Heart right ventricle (tissue), 16 donors: ENCODE measurements around the gene RAMP3. TPM values are rescaled to one million over a fixed set of nuclear protein-coding genes. Genes with fewer than 3 reads are reported as not detected.

ENCODE experiments used
- ATAC-seq, 8 donors: fragments of 200-7000 bp; cut with Tn5 transposase; one replicate each; pipeline ENCODE4 v1.9.1; 2020; ENCODE audit warnings: mild to moderate bottlenecking in 8 of 8, moderate library complexity in 8 of 8, moderate number of reproducible peaks in 1 of 8
- DNase-seq, 2 donors: peaks; one replicate each; pipeline ENCODE4 v3.0.0-alpha.2; 2020
- H3K27ac ChIP-seq, 10 donors: fragments of 200-600 bp; sonication (generic) in 2 of 10; one replicate each; pipeline versions ENCODE4 v1.5.0 to v1.8.0; 2020 to 2022; ENCODE audit warnings: mild to moderate bottlenecking in 3 of 10
- H3K27me3 ChIP-seq, 7 donors: fragments of 200-600 bp; one replicate each; pipeline ENCODE4 v1.8.0; 2021 to 2022; ENCODE audit warnings: mild to moderate bottlenecking in 2 of 7
- H3K36me3 ChIP-seq, 9 donors: fragments of 200-600 bp; sonication (generic) in 1 of 9; one replicate each; pipeline versions ENCODE4 v1.5.0 to v1.8.0; 2020 to 2022; ENCODE audit warnings: mild to moderate bottlenecking in 2 of 9
- H3K4me1 ChIP-seq, 9 donors: fragments of 200-600 bp; sonication (generic) in 1 of 9; one replicate each; pipeline versions ENCODE4 v1.5.0 to v1.8.0; 2020 to 2022; ENCODE audit warnings: mild to moderate bottlenecking in 4 of 9
- H3K4me3 ChIP-seq, 10 donors: fragments of 200-600 bp; sonication (generic) in 2 of 10; one replicate each; pipeline versions ENCODE4 v1.5.0 to v1.8.0; 2020 to 2022; ENCODE audit warnings: mild to moderate bottlenecking in 7 of 10, moderate library complexity in 2 of 10
- H3K9me3 ChIP-seq, 11 donors: fragments of 200-600 bp in 10 of 11; sonication (generic) in 2 of 11; one replicate each; pipeline versions ENCODE4 v1.5.0 to v1.8.0; 2013 to 2022; ENCODE audit warnings: mild to moderate bottlenecking in 2 of 11, control low read depth in 1 of 11, moderate library complexity in 1 of 11
- WGBS, 2 donors: extraction: QIAGEN DNeasy Blood & Tissue Kit; methylation state at CpG; one replicate each; pipeline ENCODE4 v1.1.7; 2013; ENCODE audit warnings: inconsistent platforms in 1 of 2; 5-methylcytosine and 5-hydroxymethylcytosine counted together
- intact Hi-C, 10 donors: fragments of 100-400 bp; cut with DNase I; formaldehyde crosslinking; loops; one replicate each; pipeline versions ENCODE4 v1.11.1 to v1.14.2; 2022
- polyA plus RNA-seq, 2 donors: library from polyadenylated mRNA; stranded (reverse); fragments of 200-250 nt; gene quantifications; one replicate each; pipeline ENCODE4 v1.2.3, GENCODE V29; 2013
- total RNA-seq, 10 donors: library from RNA; stranded (reverse); fragmentation: NEBNext Ultra II Directional in 3 of 10; extraction: Animal tissue kit (Norgen Biotek cat#: 25700) in 3 of 10; gene quantifications; one replicate each; pipeline versions ENCODE4 v1.2.1 to v1.2.4, GENCODE V29; 2021 to 2023
- TF ChIP-seq, protein P1 (sequence below), 9 donors: fragments of 200-600 bp; sonication (generic) in 2 of 9; IDR thresholded peaks; one replicate each; pipeline versions ENCODE4 v1.5.0 to v1.8.0; 2021 to 2022; ENCODE audit warnings: antibody characterized with exemption in 9 of 9, mild to moderate bottlenecking in 5 of 9, moderate library complexity in 1 of 9
- donor health status: Arrhythmogenic right ventricular cardiomyopathy.
- donor health status: ischemic (EF 13 %, LVEDD 7.1; RV severe dilation, severe dysfunction).
- donor health status: healthy with polysubstance abuse.
- donor health status: DM: no; HTN: yes; CAD: no.
- donor health status: DM: no; HTN: no; CAD: no.
- donor health status: ischemic (EF 25% LVEDD 6.9; RV normal size, moderate dysfunction).
- donor health status: ischemic (EF 25% LVEDD 5.7; RV mildly dilated, moderate dysfunction).
- donor health status: healthy.
- donor health status: DM: yes; HTN: yes; CAD: no.
- donor health status: Ischemic cardiomyopathy.
- donor health status: ischemic (EF 35%, LVEDD 5.7; RV mildly dilated, moderate dysfunction).
- donor health status: nonischemic (EF 11% LVEDD 7.7; RV severe dilation, severe dysfunction).
- donor health status: DM: yes; HTN: yes; CAD: no.
- donor health status: PGD.
- donor health status: ischemic (EF 29% LVEDD 5.4; RV normal size, mild dysfunction).
- donor health status: nonischemic (EF 23%, LVEDD 6.1; RV moderate dilation, normal function).

RAMP3 gene
- total and polyA plus RNA-seq, 12 donors, result 12.7 to 70.2 (median 29.1) TPM

DNA sequence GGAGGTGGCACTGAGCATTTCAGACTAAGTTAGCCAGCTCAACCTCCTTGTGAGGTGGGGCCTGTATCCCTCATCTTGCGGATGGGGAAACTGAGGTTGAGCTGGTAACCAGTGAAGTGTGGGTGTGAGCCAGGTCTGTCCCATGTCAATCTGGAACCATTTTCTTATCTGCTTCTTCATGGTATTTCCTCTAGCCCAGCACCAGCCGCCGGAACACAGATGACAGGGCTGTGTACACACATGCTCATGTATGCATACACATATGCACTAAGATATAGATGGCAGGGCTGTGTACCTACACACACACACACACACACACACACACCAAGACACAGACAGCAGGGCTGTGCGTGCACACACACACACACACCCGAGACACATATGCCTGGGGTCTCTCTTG is 18.5 kb downstream of the RAMP3 start:
- Histone ChIP-seq H3K4me3 (no peak overlapping the region), H3K36me3 (peaks cover 0 to 36% (median 0%) of the 10 kb centered on the region in 9 donors), H3K27ac (no peak overlapping the region), H3K9me3 (no peaks in the 10 kb centered on the region), H3K4me1 (peaks cover 0 to 42% (median 0%) of the 10 kb centered on the region in 9 donors), H3K27me3 (no peaks in the 10 kb centered on the region)
- DNase-seq (no peak), ATAC-seq (no peak)
- TF ChIP-seq, protein P1, sequence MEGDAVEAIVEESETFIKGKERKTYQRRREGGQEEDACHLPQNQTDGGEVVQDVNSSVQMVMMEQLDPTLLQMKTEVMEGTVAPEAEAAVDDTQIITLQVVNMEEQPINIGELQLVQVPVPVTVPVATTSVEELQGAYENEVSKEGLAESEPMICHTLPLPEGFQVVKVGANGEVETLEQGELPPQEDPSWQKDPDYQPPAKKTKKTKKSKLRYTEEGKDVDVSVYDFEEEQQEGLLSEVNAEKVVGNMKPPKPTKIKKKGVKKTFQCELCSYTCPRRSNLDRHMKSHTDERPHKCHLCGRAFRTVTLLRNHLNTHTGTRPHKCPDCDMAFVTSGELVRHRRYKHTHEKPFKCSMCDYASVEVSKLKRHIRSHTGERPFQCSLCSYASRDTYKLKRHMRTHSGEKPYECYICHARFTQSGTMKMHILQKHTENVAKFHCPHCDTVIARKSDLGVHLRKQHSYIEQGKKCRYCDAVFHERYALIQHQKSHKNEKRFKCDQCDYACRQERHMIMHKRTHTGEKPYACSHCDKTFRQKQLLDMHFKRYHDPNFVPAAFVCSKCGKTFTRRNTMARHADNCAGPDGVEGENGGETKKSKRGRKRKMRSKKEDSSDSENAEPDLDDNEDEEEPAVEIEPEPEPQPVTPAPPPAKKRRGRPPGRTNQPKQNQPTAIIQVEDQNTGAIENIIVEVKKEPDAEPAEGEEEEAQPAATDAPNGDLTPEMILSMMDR (IDR thresholded peaks at IDR 0.05), result no peak
- intact Hi-C loops, result no loop called here
- WGBS, 2 donors, result 82 to 89% methylated on average over 5 of the region's 5 CpGs

DNA sequence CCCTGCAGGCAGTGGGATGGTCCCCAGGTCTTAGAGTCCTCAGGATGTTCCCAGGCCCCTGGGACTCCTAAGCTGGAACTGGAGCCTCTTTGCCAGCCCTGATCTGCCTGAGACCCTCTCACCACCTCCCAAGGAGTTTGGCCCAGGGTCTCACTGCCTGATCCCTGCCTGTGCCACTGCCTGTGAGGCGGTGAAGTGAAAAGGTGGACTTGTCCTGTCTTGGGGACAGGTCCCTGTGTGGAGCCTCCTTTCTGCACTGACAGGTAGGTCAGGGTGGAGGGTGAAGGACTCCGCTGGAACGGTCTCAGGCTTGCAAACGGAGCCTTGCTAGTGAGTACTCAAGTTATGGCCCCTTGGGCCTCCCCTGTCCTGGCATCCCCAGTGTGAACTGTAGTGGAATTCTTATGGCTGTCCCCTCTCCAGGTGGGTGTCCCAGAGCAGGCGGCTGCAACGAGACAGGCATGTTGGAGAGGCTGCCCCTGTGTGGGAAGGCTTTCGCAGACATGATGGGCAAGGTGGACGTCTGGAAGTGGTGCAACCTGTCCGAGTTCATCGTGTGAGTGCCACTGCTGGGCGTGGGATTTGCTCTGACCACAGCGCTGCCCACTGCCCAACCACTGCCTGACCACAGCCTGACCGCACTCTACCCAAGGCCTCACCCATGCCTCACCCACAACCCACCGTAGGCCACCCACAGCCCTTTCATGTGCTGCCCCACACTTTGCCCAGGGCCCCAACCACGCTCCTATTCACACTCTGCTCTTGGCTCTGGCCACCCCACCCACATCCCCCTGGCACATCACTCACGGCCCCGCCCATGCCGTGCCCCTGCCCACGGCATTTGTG is 19.5 kb downstream of the RAMP3 start:
- TF ChIP-seq, protein P1 (IDR thresholded peaks at IDR 0.05), result no peak
- Histone ChIP-seq H3K27ac (no peak overlapping the region), H3K4me1 (peaks cover 0 to 39% (median 0%) of the 10 kb centered on the region in 9 donors), H3K9me3 (no peaks in the 10 kb centered on the region), H3K4me3 (no peak overlapping the region), H3K27me3 (no peaks in the 10 kb centered on the region), H3K36me3 (peaks cover 0 to 31% (median 0%) of the 10 kb centered on the region in 9 donors)
- DNase-seq, result no peak
- 86 to 91% methylated on average over 19 of the region's 19 CpGs for WGBS, 2 donors
- intact Hi-C loops, result no loop called here
- peak in 1 of 8 donors; percentile 35 for ATAC-seq

DNA sequence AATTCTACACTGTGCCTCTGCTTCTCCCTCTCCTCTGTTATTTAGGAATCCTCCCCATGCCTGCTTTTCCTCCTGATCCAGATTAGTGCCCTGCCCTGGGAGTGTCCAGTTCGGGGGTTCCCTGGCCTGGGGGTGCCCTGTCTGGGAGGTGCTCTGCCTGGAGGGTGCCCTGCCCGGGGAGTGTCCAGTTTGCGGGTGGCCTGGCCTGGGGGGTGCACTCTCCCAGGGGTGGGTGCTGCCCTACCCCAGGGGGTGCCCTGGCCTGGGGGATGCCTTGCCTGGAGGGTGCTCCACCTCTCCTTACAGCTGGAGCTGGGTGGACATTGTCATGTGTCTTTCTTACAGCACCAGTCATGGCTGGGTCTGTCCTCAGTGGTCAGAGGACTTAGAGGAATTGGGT is 20.2 kb downstream of the RAMP3 start:
- peaks cover 0 to 42% (median 0%) of the 10 kb centered on the region in 9 donors for H3K4me1 ChIP-seq
- no peaks in the 10 kb centered on the region for H3K9me3 ChIP-seq
- intact Hi-C loops, result no loop called here
- DNase-seq (no peak), ATAC-seq (peak in 1 of 8 donors; percentile 7)
- peaks cover 0 to 29% (median 0%) of the 10 kb centered on the region in 9 donors for H3K36me3 ChIP-seq
- no peak overlapping the region for H3K27ac ChIP-seq
- no peak overlapping the region for H3K4me3 ChIP-seq
- no peaks in the 10 kb centered on the region for H3K27me3 ChIP-seq
- TF ChIP-seq, protein P1 (IDR thresholded peaks at IDR 0.05), result no peak
- 90 to 94% methylated on average over 3 of the region's 3 CpGs for WGBS, 2 donors

DNA sequence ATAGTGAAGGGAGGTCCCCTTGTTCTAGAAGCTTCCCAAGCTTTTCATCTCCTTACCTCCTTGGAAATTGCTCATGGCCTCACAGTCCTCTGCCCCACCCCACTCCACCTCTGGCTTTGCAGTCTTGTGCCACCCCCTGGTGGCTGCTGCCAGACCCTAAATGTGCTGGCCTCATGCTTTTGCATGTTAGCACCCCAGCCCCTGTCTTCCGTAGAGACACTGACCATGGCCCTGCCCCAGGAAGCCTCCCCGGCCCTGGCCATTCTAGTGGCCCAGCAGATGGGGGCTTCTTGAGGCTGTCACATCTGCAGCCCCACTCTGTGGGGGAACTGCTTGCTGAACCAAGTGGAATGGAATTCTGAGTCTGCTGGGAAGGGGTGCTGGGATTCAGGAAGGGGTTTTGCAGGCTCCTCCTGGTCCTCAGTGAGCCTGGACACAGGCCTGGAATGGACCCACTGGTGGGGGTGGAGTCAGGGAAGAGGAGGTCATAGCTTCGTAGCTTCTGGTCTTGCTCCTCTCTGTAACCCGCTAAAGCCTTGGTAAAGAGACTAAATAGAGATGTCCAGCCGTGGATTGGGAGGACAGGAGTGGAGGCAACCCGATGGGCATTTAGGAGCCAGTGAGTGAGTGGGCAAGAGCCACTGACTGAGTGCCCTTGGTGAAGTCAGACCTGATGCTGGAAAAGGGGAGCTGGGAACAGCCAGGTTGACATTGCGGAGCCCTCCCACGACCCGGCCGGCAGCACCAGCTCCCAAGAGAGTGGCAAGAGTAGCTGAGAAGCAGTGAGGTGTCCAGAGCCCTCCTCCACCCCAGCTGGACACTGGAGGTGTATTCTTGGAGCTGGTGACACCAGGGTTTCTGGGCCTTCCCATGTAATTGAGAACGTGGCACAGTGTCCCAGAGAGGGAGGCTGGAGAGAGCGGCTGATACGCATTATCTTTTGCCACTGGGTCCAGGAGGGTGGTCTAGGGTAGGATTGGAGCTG is 20.9 kb downstream of the RAMP3 start:
- 64 to 72% methylated on average over 13 of the region's 13 CpGs for WGBS, 2 donors
- Histone ChIP-seq H3K36me3 (peaks cover 0 to 31% (median 0%) of the 10 kb centered on the region in 9 donors), H3K4me3 (no peak overlapping the region), H3K27ac (no peak overlapping the region), H3K9me3 (no peaks in the 10 kb centered on the region), H3K27me3 (no peaks in the 10 kb centered on the region), H3K4me1 (peaks cover 0 to 35% (median 0%) of the 10 kb centered on the region in 9 donors)
- ATAC-seq, result no peak
- DNase-seq, result no peak
- TF ChIP-seq, protein P1 (IDR thresholded peaks at IDR 0.05), result peak in 2 of 9 donors; percentile 7 to 15
- intact Hi-C loops, result no loop called here
